Measurements from ENCODE around the gene ATL1. TPM values are rescaled to one million over a fixed set of nuclear protein-coding genes. Genes with fewer than 3 reads are reported as not detected.
A peak's percentile ranks its signal among the peaks of the same experiment; 100 is the strongest.

The ATL1 gene
- total and polyA plus RNA-seq, 4 donors: 3.9 to 11.0 (median 8.6) TPM

DNA sequence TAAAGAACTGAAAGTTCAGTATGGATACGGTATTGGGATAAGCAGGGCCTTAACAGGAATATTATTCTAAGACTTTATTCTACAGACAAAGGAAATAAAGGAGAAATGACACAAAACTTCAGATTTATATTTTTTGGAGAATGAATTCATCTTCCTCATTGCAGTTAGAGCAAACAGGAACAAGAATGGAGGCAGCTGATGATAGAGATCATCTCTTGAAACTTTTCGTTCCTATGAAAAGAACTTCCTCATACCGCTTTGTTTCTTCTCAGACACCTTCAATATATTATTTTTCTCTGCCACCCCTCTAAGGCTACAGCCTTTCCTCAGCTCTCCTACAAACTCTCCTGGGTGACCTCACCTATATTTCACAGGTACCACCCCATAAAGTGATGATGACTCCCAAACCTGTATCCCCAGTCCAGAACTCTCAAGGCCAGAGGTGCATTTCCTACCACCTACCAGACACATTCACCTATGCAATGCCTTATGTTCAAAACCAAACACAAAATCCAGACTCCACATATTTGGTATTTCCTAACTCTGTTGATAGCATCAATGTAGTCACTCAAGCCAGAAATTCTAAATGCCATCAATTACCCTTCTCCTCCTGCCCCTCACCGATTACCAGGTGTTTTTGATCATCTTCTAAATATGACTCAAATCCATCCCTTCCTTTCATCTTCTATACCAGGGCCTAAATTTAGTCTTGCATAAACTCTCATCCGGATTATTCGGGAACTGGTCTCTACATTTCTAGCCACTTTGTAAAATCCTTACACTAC lies 35.0 kb upstream of the ATL1 start:
- DNase-seq (no peak), ATAC-seq (ENCODE audit: low FRiP score) (no peak)
- Histone ChIP-seq H3K9me3 (ENCODE audit: control insufficient read depth, low read length) (no peaks in the 10 kb centered on the region), H3K27ac (ENCODE audit: low read depth in 1 of 2, low read length in 2 of 2) (no peak overlapping the region), H3K4me3 (ENCODE audit: low read length in 2 of 2) (no peak overlapping the region), H3K4me1 (ENCODE audit: control insufficient read depth in 1 of 2, insufficient read depth in 2 of 2, low read length in 2 of 2) (peaks cover 1 to 4% of the 10 kb centered on the region in 2 donors), H3K36me3 (ENCODE audit: control insufficient read depth in 1 of 2, insufficient read depth in 2 of 2, low read length in 1 of 2) (no peaks in the 10 kb centered on the region), H3K27me3 (ENCODE audit: control insufficient read depth in 1 of 2, insufficient read depth in 2 of 2, low read length in 1 of 2) (no peaks in the 10 kb centered on the region)
- 87 to 88% methylated on average over 6 of the region's 6 CpGs for WGBS, 2 donors
- intact Hi-C loops (cut with DNase I): no loop called here

DNA sequence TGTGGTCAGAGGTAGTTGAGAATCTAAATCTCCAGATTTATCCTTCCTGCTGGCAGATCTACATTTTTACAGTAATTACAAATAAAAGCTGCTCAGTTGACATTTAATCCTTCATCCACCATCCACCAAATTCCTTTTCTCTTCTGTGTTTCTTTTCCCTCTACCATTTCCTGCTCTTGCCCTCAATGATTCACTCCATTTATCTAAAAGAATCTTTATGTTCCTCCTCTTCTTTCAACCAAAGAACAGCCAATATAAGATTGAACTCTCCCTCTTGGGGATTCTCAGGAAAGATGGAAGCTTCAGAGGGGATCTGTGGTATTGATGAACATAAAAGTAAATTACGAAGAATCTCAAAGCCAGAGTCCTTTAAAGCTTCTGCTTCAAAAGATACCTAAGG lies 31.9 kb upstream of the ATL1 start:
- DNase-seq (no peak), ATAC-seq (ENCODE audit: low FRiP score) (no peak)
- Histone ChIP-seq H3K36me3 (ENCODE audit: control insufficient read depth in 1 of 2, insufficient read depth in 2 of 2, low read length in 1 of 2) (no peaks in the 10 kb centered on the region), H3K27ac (ENCODE audit: low read depth in 1 of 2, low read length in 2 of 2) (no peak overlapping the region), H3K4me1 (ENCODE audit: control insufficient read depth in 1 of 2, insufficient read depth in 2 of 2, low read length in 2 of 2) (peaks cover 0 to 4% of the 10 kb centered on the region in 2 donors), H3K27me3 (ENCODE audit: control insufficient read depth in 1 of 2, insufficient read depth in 2 of 2, low read length in 1 of 2) (no peaks in the 10 kb centered on the region), H3K4me3 (ENCODE audit: low read length in 2 of 2) (no peak overlapping the region), H3K9me3 (ENCODE audit: control insufficient read depth, low read length) (no peaks in the 10 kb centered on the region)
- 97% methylated on average over 1 of the region's 1 CpG for WGBS, 2 donors
- intact Hi-C loops (cut with DNase I): no loop called here

GRCh38 chr14:50529288-50530179 lies 30.4 kb upstream of the ATL1 start:
- Histone ChIP-seq H3K27ac (ENCODE audit: low read depth in 1 of 2, low read length in 2 of 2) (no peak overlapping the region), H3K9me3 (ENCODE audit: control insufficient read depth, low read length) (no peaks in the 10 kb centered on the region), H3K27me3 (ENCODE audit: control insufficient read depth in 1 of 2, insufficient read depth in 2 of 2, low read length in 1 of 2) (no peaks in the 10 kb centered on the region), H3K36me3 (ENCODE audit: control insufficient read depth in 1 of 2, insufficient read depth in 2 of 2, low read length in 1 of 2) (no peaks in the 10 kb centered on the region), H3K4me3 (ENCODE audit: low read length in 2 of 2) (no peak overlapping the region), H3K4me1 (ENCODE audit: control insufficient read depth in 1 of 2, insufficient read depth in 2 of 2, low read length in 2 of 2) (peaks cover 0 to 4% of the 10 kb centered on the region in 2 donors)
- ATAC-seq (ENCODE audit: low FRiP score) (no peak), DNase-seq (no peak)
- WGBS, 2 donors: 71 to 73% methylated on average over 6 of the region's 6 CpGs
- intact Hi-C loops (cut with DNase I): loop anchor here in 1 of 2 donors (10.0 kb wide), 1 partner anchor 665 kb away; no protein-coding TSS in a partner anchor

DNA sequence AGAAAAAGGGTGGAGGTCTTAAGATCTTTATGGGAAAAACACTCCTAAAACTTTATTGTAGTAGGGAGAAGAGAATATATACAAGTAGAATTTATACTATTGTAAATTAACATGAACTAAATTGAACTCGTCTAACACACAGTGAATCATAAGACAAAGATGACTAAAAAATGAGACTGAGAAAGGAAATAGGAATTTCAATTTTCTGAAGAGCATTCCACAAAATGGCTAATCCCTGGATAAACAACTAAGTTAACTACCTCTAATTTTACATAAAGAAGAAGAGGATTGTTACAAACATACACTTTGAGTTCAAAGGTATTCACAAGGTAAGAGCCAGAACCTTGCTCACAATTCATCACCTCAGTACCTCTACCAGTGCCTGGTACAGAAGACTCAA lies 29.6 kb upstream of the ATL1 start:
- DNase-seq (no peak), ATAC-seq (ENCODE audit: low FRiP score) (no peak)
- intact Hi-C loops (cut with DNase I): loop anchor here in 1 of 2 donors (10.0 kb wide), 1 partner anchor 666 kb away; no protein-coding TSS in a partner anchor
- peaks cover 0 to 4% of the 10 kb centered on the region in 2 donors for H3K4me1 ChIP-seq (ENCODE audit: control insufficient read depth in 1 of 2, insufficient read depth in 2 of 2, low read length in 2 of 2)
- H3K9me3 ChIP-seq (ENCODE audit: control insufficient read depth, low read length): no peaks in the 10 kb centered on the region
- 2 to 7% methylated on average over 1 of the region's 1 CpG for whole genome bisulfite sequencing, 2 donors
- no peak overlapping the region for H3K27ac ChIP-seq (ENCODE audit: low read depth in 1 of 2, low read length in 2 of 2)
- no peaks in the 10 kb centered on the region for H3K27me3 ChIP-seq (ENCODE audit: control insufficient read depth in 1 of 2, insufficient read depth in 2 of 2, low read length in 1 of 2)
- H3K36me3 ChIP-seq (ENCODE audit: control insufficient read depth in 1 of 2, insufficient read depth in 2 of 2, low read length in 1 of 2): no peaks in the 10 kb centered on the region
- peak overlapping the region in 1 of 2 donors; percentile 90 for H3K4me3 ChIP-seq (ENCODE audit: low read length in 2 of 2)

DNA sequence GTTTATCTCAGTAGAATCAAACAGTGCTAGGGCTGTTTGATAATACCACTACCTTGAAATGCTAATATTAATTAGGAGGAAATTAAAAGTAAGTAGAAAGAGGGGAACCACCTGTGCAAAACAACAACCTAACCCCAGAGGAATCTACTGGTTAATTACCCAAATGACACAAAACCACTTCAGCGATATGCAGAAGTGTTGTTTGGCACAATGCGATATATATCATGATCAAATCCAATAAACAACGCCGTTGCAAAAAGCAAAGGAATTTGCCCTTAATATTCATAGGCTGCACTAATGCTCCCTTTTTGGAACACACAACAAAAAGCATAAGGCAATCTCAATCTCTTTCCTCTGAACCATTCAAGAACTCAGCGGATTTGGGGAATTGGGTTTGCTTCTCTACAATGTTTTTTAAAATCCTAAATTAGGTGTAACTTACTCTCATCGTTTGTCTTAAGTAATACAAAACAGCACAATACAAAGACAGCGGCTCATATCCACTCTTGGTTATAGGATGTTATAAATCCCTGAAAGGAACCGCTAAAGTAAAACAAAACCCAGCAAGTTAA lies 29.1 kb upstream of the ATL1 start:
- Histone ChIP-seq H3K36me3 (ENCODE audit: control insufficient read depth in 1 of 2, insufficient read depth in 2 of 2, low read length in 1 of 2) (no peaks in the 10 kb centered on the region), H3K27ac (ENCODE audit: low read depth in 1 of 2, low read length in 2 of 2) (no peak overlapping the region), H3K27me3 (ENCODE audit: control insufficient read depth in 1 of 2, insufficient read depth in 2 of 2, low read length in 1 of 2) (no peaks in the 10 kb centered on the region), H3K4me1 (ENCODE audit: control insufficient read depth in 1 of 2, insufficient read depth in 2 of 2, low read length in 2 of 2) (peaks cover 0 to 4% of the 10 kb centered on the region in 2 donors), H3K4me3 (ENCODE audit: low read length in 2 of 2) (peak overlapping the region; percentile 65 to 90), H3K9me3 (ENCODE audit: control insufficient read depth, low read length) (no peaks in the 10 kb centered on the region)
- DNase-seq: no peak
- WGBS, 2 donors: 28 to 31% methylated on average over 8 of the region's 8 CpGs
- intact Hi-C loops (cut with DNase I): loop anchor here in 1 of 2 donors (10.0 kb wide), 1 partner anchor 666 kb away; no protein-coding TSS in a partner anchor
- no peak for ATAC-seq (ENCODE audit: low FRiP score)

DNA sequence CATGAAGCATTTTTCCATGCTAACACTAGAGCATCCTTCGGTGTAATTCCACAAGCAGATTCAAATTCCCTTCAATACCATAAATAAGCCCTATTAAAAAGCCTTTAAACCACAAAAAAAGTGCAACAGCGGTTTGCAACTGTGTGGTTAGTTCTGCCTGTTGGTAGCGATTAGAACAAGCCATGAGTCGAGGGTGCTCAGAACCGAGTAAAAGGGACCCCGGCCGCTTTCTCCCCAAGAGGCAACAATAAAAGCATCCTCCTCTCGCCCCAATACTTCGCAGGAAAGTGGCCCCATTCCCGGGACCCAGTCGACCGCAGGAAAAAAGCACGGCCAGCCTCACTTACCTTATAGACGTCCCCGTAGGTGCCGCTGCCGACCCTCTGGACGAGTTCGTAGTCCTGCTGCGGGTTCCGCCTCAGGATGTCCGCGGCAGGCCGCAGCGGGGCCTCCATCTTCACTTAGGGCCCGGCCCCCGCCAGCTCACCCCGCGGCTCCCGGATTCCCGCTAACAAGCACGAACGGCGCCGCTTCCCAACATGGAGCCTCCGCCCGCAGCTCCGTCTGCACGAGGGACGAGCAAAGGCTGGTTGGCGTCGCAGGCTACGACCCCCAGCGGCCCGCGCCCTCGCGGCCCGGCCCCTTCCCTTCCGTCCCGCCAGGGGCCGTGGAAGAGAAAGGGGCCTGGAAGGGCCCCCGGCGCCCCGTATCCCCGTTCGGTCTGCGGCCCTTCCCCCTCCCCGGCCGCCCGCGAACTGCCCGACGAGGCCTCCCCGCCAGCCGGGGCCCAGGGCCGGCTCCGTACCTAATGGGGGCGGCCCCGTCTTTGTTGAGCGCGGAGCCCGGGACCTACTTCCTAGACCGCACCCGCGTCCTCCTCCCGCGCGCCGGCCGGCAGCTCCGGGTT lies 28.1 kb upstream of the ATL1 start:
- peak; percentile 66 to 89 for DNase-seq
- 0 to 1% methylated on average over 66 to 82 of the region's 82 CpGs for WGBS, 2 donors
- Histone ChIP-seq H3K27me3 (ENCODE audit: control insufficient read depth in 1 of 2, insufficient read depth in 2 of 2, low read length in 1 of 2) (no peaks in the 10 kb centered on the region), H3K4me3 (ENCODE audit: low read length in 2 of 2) (peak overlapping the region; percentile 65 to 90), H3K27ac (ENCODE audit: low read depth in 1 of 2, low read length in 2 of 2) (peak overlapping the region; percentile 10 to 71), H3K9me3 (ENCODE audit: control insufficient read depth, low read length) (no peaks in the 10 kb centered on the region), H3K4me1 (ENCODE audit: control insufficient read depth in 1 of 2, insufficient read depth in 2 of 2, low read length in 2 of 2) (peaks cover 0 to 4% of the 10 kb centered on the region in 2 donors), H3K36me3 (ENCODE audit: control insufficient read depth in 1 of 2, insufficient read depth in 2 of 2, low read length in 1 of 2) (no peaks in the 10 kb centered on the region)
- intact Hi-C loops (cut with DNase I): loop anchor here (1.0 to 10.0 kb wide), 2 partner anchors 211 to 667 kb away; no protein-coding TSS in a partner anchor
- ATAC-seq (ENCODE audit: low FRiP score): peak; percentile 71

DNA sequence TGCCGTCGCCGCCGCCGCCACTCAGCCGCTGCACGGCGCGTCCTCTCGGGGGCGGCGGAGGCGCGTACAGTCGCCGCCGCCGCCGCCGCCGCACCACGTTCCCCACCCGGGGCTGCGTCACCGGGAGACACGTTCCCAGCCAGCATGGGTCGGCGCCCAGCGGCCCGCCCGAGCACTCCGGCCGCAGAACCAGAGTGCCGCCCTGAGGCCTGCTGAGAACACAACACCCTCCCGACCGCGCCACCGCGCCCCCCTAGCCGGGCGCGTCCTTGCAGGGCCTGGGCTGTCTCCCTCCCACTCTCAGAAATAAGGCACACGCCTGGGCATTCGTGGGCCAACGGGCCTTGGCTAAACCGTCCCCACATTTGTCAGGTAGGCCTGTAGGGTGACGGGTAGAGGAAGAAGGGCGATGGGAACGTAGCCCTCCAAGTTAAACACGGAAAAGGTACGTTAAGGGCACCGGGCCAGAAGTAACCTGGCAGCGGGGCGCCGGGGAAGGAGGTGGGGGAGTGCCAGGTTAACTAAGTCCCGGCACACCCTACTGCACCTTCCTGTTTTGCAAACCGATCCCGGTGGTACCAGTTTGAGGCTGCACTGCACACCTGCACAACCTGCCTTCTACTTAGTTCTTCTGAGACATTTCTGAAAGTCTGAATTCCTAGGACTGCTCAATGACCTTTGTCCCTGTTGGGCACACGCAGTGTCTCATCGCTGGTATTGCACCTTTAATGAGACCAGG lies 27.3 kb upstream of the ATL1 start, which contains the start of gene MAP4K5:
TSS of gene MAP4K5 (minus strand) at position 68 of the 739 bp plus-strand sequence. CDS start 520 bp downstream, outside the sequence.
- ATAC-seq (ENCODE audit: low FRiP score) (peak; percentile 99), DNase-seq (peak; percentile 95 to 97)
- no peaks in the 10 kb centered on the region for H3K36me3 ChIP-seq (ENCODE audit: control insufficient read depth in 1 of 2, insufficient read depth in 2 of 2, low read length in 1 of 2)
- no peaks in the 10 kb centered on the region for H3K9me3 ChIP-seq (ENCODE audit: control insufficient read depth, low read length)
- no peaks in the 10 kb centered on the region for H3K27me3 ChIP-seq (ENCODE audit: control insufficient read depth in 1 of 2, insufficient read depth in 2 of 2, low read length in 1 of 2)
- intact Hi-C loops (cut with DNase I): loop anchor here (1.0 to 10.0 kb wide), 2 partner anchors 211 to 668 kb away; no protein-coding TSS in a partner anchor
- H3K4me3 ChIP-seq (ENCODE audit: low read length in 2 of 2): peak within 1 kb of the TSS; percentile 65 to 90
- peaks cover 0 to 4% of the 10 kb centered on the region in 2 donors for H3K4me1 ChIP-seq (ENCODE audit: control insufficient read depth in 1 of 2, insufficient read depth in 2 of 2, low read length in 2 of 2)
- peak within 1 kb of the TSS; percentile 10 to 71 for H3K27ac ChIP-seq (ENCODE audit: low read depth in 1 of 2, low read length in 2 of 2)
- WGBS, 2 donors: 1% methylated on average over 54 to 60 of the region's 60 CpGs

All from aorta (tissue), 5 donors.